Measurements from ENCODE around the gene MISP. TPM values are rescaled to one million over a fixed set of nuclear protein-coding genes. Genes with fewer than 3 reads are reported as not detected.

MISP gene
- total RNA-seq, 1 donor from 2014 or later, result 1.1 TPM

- TF ChIP-seq, protein P1, sequence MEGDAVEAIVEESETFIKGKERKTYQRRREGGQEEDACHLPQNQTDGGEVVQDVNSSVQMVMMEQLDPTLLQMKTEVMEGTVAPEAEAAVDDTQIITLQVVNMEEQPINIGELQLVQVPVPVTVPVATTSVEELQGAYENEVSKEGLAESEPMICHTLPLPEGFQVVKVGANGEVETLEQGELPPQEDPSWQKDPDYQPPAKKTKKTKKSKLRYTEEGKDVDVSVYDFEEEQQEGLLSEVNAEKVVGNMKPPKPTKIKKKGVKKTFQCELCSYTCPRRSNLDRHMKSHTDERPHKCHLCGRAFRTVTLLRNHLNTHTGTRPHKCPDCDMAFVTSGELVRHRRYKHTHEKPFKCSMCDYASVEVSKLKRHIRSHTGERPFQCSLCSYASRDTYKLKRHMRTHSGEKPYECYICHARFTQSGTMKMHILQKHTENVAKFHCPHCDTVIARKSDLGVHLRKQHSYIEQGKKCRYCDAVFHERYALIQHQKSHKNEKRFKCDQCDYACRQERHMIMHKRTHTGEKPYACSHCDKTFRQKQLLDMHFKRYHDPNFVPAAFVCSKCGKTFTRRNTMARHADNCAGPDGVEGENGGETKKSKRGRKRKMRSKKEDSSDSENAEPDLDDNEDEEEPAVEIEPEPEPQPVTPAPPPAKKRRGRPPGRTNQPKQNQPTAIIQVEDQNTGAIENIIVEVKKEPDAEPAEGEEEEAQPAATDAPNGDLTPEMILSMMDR (IDR thresholded peaks at IDR 0.05; ENCODE audit: unreplicated experiment), result no peak
- Mint-ChIP-seq H3K4me3 (ENCODE audit: low read depth) (peak overlapping the region; percentile 85), H3K4me1 (ENCODE audit: low read depth) (peaks cover 34% of the 10 kb centered on the region), H3K27me3 (no peaks in the 10 kb centered on the region), H3K36me3 (ENCODE audit: insufficient read depth) (peaks cover 12% of the 10 kb centered on the region), H3K9me3 (ENCODE audit: low read depth) (no peaks in the 10 kb centered on the region), H3K27ac (peak overlapping the region; percentile 95)
- DNase-seq (ENCODE audit: low spot score, unreplicated experiment), result no peak
These were observed 47.6 kb downstream of the MISP start for GRCh38 chr19:798415-799075.

GRCh38 chr19:799076-799881 is 48.4 kb downstream of the MISP start:
- Mint-ChIP-seq H3K27ac (peak overlapping the region; percentile 95), H3K27me3 (no peaks in the 10 kb centered on the region), H3K36me3 (ENCODE audit: insufficient read depth) (peaks cover 13% of the 10 kb centered on the region), H3K9me3 (ENCODE audit: low read depth) (no peaks in the 10 kb centered on the region), H3K4me1 (ENCODE audit: low read depth) (peaks cover 34% of the 10 kb centered on the region), H3K4me3 (ENCODE audit: low read depth) (peak overlapping the region; percentile 85)
- DNase-seq (ENCODE audit: low spot score, unreplicated experiment), result no peak
- TF ChIP-seq, protein P1 (IDR thresholded peaks at IDR 0.05; ENCODE audit: unreplicated experiment), result peak; percentile 45

- H3K27ac Mint-ChIP-seq, result peak overlapping the region; percentile 95
- TF ChIP-seq, protein P1 (IDR thresholded peaks at IDR 0.05; ENCODE audit: unreplicated experiment), result no peak
- peaks cover 15% of the 10 kb centered on the region for H3K36me3 Mint-ChIP-seq (ENCODE audit: insufficient read depth)
- no peak for DNase-seq (ENCODE audit: low spot score, unreplicated experiment)
- no peaks in the 10 kb centered on the region for H3K9me3 Mint-ChIP-seq (ENCODE audit: low read depth)
- peaks cover 34% of the 10 kb centered on the region for H3K4me1 Mint-ChIP-seq (ENCODE audit: low read depth)
- no peaks in the 10 kb centered on the region for H3K27me3 Mint-ChIP-seq
- H3K4me3 Mint-ChIP-seq (ENCODE audit: low read depth), result peak overlapping the region; percentile 85
These were observed 49.6 kb downstream of the MISP start for GRCh38 chr19:800360-801029.

GRCh38 chr19:801030-801860 is 50.3 kb downstream of the MISP start:
- Mint-ChIP-seq H3K9me3 (ENCODE audit: low read depth) (no peaks in the 10 kb centered on the region), H3K4me1 (ENCODE audit: low read depth) (peaks cover 34% of the 10 kb centered on the region), H3K27me3 (no peaks in the 10 kb centered on the region), H3K36me3 (ENCODE audit: insufficient read depth) (peaks cover 15% of the 10 kb centered on the region), H3K27ac (peak overlapping the region; percentile 10), H3K4me3 (ENCODE audit: low read depth) (no peak overlapping the region)
- TF ChIP-seq, protein P1 (IDR thresholded peaks at IDR 0.05; ENCODE audit: unreplicated experiment), result no peak
- no peak for DNase-seq (ENCODE audit: low spot score, unreplicated experiment)
